ENCODE measurements around the gene PARD3B. TPM values are rescaled to one million over a fixed set of nuclear protein-coding genes. Genes with fewer than 3 reads are reported as not detected.

Gene PARD3B
- total and polyA plus RNA-seq, 10 of the 15 experiments (the other 5 are each of a cell fraction or from before 2014, with no cell fraction given) = 0.01 to 0.54 (median 0.07) TPM; not detected in 7

- POLR2A ChIA-PET = no interaction called here
- Histone ChIP-seq H3K79me2 (ENCODE audit: control insufficient read depth, insufficient read depth, low read length) (no peaks in the 10 kb centered on the region), H3K27ac (ENCODE audit: control insufficient read depth, insufficient read depth) (no peak overlapping the region), H2AFZ (ENCODE audit: control insufficient read depth, low read depth, low read length) (no peak overlapping the region), H3K4me1 (ENCODE audit: control insufficient read depth, insufficient read depth, low read length) (no peaks in the 10 kb centered on the region), H3K36me3 (ENCODE audit: control insufficient read depth in 2 of 2, insufficient read depth in 2 of 2, low read length in 1 of 2) (no peaks in the 10 kb centered on the region), H3K27me3 (replicated peaks in 1 of 2; ENCODE audit: control insufficient read depth in 2 of 2, insufficient read depth in 2 of 2, low read length in 1 of 2) (no peaks in the 10 kb centered on the region; a peak in 1 of 4 replicates), H3K4me3 (no peak overlapping the region), H3K9me3 (replicated peaks; ENCODE audit: control insufficient read depth, insufficient read depth, low read length) (no peaks in the 10 kb centered on the region), H4K20me1 (ENCODE audit: control insufficient read depth, insufficient read depth) (no peaks in the 10 kb centered on the region), H3K4me2 (ENCODE audit: control insufficient read depth, insufficient read depth) (no peak overlapping the region), H3K9ac (ENCODE audit: control insufficient read depth, insufficient read depth, low read length) (no peak overlapping the region)
- SMC1A ChIA-PET (ENCODE audit: uncharacterized antibody, unreplicated experiment) = no interaction called here
- no peak for ATAC-seq
- in situ Hi-C loops (cut with MboI) (no loop called here), intact Hi-C loops (cut with micrococcal nuclease; ENCODE audit: unreplicated experiment) (no loop called here)
- no TSS peak for BruUV-seq (replicated peaks)
- CTCF ChIA-PET = no interaction called here
- no peak for DNase-seq (ENCODE audit: low read depth, low spot score)
- RAD21 ChIA-PET (ENCODE audit: unreplicated experiment) = no interaction called here
- FAIRE-seq = no peak
- 2% methylated on average over 3 of the region's 3 CpGs for WGBS (ENCODE audit: insufficient coverage, insufficient replicate concordance, low lambda C conversion rate, missing lambda C conversion rate)
- TF ChIP-seq SREBF1 (IDR thresholded peaks at IDR 0.05; ENCODE audit: low read length) = no peak
- TF ChIP-seq BCL11A (IDR thresholded peaks at IDR 0.05; ENCODE audit: low read depth, low read length) = no peak
- TF ChIP-seq, protein P1, sequence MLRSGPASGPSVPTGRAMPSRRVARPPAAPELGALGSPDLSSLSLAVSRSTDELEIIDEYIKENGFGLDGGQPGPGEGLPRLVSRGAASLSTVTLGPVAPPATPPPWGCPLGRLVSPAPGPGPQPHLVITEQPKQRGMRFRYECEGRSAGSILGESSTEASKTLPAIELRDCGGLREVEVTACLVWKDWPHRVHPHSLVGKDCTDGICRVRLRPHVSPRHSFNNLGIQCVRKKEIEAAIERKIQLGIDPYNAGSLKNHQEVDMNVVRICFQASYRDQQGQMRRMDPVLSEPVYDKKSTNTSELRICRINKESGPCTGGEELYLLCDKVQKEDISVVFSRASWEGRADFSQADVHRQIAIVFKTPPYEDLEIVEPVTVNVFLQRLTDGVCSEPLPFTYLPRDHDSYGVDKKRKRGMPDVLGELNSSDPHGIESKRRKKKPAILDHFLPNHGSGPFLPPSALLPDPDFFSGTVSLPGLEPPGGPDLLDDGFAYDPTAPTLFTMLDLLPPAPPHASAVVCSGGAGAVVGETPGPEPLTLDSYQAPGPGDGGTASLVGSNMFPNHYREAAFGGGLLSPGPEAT (IDR thresholded peaks at IDR 0.05; ENCODE audit: low read depth) = no peak
- TF ChIP-seq, protein P2, sequence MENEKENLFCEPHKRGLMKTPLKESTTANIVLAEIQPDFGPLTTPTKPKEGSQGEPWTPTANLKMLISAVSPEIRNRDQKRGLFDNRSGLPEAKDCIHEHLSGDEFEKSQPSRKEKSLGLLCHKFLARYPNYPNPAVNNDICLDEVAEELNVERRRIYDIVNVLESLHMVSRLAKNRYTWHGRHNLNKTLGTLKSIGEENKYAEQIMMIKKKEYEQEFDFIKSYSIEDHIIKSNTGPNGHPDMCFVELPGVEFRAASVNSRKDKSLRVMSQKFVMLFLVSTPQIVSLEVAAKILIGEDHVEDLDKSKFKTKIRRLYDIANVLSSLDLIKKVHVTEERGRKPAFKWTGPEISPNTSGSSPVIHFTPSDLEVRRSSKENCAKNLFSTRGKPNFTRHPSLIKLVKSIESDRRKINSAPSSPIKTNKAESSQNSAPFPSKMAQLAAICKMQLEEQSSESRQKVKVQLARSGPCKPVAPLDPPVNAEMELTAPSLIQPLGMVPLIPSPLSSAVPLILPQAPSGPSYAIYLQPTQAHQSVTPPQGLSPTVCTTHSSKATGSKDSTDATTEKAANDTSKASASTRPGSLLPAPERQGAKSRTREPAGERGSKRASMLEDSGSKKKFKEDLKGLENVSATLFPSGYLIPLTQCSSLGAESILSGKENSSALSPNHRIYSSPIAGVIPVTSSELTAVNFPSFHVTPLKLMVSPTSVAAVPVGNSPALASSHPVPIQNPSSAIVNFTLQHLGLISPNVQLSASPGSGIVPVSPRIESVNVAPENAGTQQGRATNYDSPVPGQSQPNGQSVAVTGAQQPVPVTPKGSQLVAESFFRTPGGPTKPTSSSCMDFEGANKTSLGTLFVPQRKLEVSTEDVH (IDR thresholded peaks at IDR 0.05; ENCODE audit: low read depth, partially characterized antibody) = no peak
- TF ChIP-seq PRDM15 (CRISPR knock-in tag; IDR thresholded peaks at IDR 0.05) = no peak
- TF ChIP-seq SMAD5 (IDR thresholded peaks at IDR 0.05; ENCODE audit: low read depth) = no peak
- no peak for TF ChIP-seq TCF12 (IDR thresholded peaks at IDR 0.05; ENCODE audit: low read depth, low read length)
- TF ChIP-seq MAX (IDR thresholded peaks at IDR 0.05; ENCODE audit: low read depth, low read length) = no peak
- no peak for TF ChIP-seq NFYB (IDR thresholded peaks at IDR 0.05; ENCODE audit: insufficient read depth, low read depth, low read length)
- TF ChIP-seq ZSCAN29 (IDR thresholded peaks at IDR 0.05) = no peak
- TF ChIP-seq CEBPB (IDR thresholded peaks at IDR 0.05; ENCODE audit: borderline replicate concordance in 1 of 2, low read depth in 2 of 2, low read length in 2 of 2) = no peak
- TF ChIP-seq MLLT1 (IDR thresholded peaks at IDR 0.05) = no peak
- no peak for TF ChIP-seq SMAD1 (IDR thresholded peaks at IDR 0.05; ENCODE audit: low read depth, partially characterized antibody)
- TF ChIP-seq NFIC (IDR thresholded peaks at IDR 0.05; ENCODE audit: low read depth, low read length) = no peak
- no peak for TF ChIP-seq EP300 (IDR thresholded peaks at IDR 0.05; ENCODE audit: borderline replicate concordance in 1 of 2, control insufficient read depth in 1 of 2, low read depth in 2 of 2, low read length in 2 of 2)
Measured at GRCh38 chr2:205352593-205352992, 807.3 kb downstream of the PARD3B start.
